ENCODE results near the gene CIDEB.

DNA sequence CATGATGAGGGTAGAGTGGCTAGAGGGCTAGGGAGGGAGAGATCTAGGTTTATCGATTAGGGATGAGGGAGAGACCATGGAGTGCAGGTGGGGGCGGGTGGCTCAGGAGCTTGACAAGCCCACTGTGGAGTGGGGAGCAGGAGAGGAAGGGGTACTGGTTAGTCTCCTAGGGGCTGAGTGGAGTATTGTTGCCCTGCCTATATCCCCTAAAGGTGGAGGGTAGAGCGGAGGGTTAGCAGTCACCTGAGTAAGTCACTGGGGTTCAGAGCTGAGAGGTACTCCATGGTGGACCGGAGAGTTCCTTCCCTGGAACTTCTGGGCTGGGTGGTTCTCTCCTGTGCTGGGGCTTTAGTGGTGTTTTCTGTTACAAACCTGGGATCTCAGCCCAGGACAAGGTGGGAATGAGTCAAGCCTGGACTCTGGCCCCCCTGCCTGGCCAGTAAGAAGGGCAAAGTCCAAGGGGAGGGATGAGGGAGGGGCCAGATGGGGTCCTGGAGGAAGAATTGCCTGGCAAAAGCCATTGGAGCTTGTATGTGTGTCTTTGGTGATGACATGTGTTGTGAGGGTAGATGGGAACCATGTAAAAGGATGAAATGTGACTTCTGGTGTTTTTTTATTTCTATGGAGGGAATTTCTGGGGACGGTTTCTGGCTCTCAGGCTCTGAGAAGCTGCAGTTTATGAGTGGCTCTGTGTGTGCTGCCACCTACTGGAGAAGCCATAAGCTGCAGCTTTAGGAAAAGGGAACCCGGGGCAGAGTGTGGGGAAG is at the start of gene CIDEB:
- TF ChIP-seq, protein P1, sequence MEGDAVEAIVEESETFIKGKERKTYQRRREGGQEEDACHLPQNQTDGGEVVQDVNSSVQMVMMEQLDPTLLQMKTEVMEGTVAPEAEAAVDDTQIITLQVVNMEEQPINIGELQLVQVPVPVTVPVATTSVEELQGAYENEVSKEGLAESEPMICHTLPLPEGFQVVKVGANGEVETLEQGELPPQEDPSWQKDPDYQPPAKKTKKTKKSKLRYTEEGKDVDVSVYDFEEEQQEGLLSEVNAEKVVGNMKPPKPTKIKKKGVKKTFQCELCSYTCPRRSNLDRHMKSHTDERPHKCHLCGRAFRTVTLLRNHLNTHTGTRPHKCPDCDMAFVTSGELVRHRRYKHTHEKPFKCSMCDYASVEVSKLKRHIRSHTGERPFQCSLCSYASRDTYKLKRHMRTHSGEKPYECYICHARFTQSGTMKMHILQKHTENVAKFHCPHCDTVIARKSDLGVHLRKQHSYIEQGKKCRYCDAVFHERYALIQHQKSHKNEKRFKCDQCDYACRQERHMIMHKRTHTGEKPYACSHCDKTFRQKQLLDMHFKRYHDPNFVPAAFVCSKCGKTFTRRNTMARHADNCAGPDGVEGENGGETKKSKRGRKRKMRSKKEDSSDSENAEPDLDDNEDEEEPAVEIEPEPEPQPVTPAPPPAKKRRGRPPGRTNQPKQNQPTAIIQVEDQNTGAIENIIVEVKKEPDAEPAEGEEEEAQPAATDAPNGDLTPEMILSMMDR (IDR thresholded peaks at IDR 0.05), result peak; percentile 76 to 96 (median 90)
- no peak for TF ChIP-seq EP300 (IDR thresholded peaks at IDR 0.05)

Measured in tibial nerve (tissue), 4 donors.